Upper lobe of left lung (tissue), 4 donors: ENCODE data around the gene TBC1D5.

Source experiments
- POLR2A ChIP-seq, 4 donors: fragments of 450-650 bp; IDR thresholded peaks; one replicate each; pipeline ENCODE4 v1.5.1; 2016 to 2017; ENCODE audit warnings: antibody characterized with exemption in 4 of 4, mild to moderate bottlenecking in 2 of 4
- POLR2AphosphoS5 ChIP-seq, 2 donors: sonication (generic); formaldehyde crosslinking; IDR thresholded peaks; one replicate each; pipeline ENCODE4 v1.5.1; 2017; ENCODE audit warnings: antibody characterized with exemption in 2 of 2
- TF ChIP-seq, protein P1 (sequence below), 6 experiments: fragments of 450-650 bp in 4 of 6; fragments of 200-600 bp in 2 of 6; sonication (generic) in 2 of 6; IDR thresholded peaks; one replicate each; pipeline ENCODE4 v1.5.1; 2016 to 2019; ENCODE audit warnings: antibody characterized with exemption in 6 of 6

DNA sequence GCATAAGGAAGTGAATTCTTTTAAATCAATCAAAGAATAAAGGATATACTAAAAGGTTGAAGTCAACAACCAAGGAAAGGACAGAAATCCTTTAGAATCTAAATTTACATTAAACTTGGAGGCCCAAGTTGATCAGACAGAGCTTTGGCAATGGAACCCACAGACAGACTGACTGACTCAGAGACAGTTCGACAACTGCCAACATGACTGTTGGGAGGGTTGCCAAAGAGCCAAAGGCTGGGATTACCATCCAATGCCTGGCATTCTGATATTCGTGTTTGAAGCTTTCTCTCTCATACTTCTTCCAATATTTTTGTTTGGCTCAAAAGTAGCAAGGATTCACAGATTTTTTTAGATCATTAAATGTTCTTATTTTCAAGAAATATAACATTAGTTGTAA is 451.5 kb downstream of the TBC1D5 start:
- TF ChIP-seq POLR2AphosphoS5 (IDR thresholded peaks at IDR 0.05), result no peak
- TF ChIP-seq, protein P1, sequence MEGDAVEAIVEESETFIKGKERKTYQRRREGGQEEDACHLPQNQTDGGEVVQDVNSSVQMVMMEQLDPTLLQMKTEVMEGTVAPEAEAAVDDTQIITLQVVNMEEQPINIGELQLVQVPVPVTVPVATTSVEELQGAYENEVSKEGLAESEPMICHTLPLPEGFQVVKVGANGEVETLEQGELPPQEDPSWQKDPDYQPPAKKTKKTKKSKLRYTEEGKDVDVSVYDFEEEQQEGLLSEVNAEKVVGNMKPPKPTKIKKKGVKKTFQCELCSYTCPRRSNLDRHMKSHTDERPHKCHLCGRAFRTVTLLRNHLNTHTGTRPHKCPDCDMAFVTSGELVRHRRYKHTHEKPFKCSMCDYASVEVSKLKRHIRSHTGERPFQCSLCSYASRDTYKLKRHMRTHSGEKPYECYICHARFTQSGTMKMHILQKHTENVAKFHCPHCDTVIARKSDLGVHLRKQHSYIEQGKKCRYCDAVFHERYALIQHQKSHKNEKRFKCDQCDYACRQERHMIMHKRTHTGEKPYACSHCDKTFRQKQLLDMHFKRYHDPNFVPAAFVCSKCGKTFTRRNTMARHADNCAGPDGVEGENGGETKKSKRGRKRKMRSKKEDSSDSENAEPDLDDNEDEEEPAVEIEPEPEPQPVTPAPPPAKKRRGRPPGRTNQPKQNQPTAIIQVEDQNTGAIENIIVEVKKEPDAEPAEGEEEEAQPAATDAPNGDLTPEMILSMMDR (IDR thresholded peaks at IDR 0.05), result no peak
- TF ChIP-seq POLR2A (IDR thresholded peaks at IDR 0.05), result no peak
